Measurements from ENCODE around the gene PCNX4. TPM values are rescaled to one million over a fixed set of nuclear protein-coding genes. Genes with fewer than 3 reads are reported as not detected.

PCNX4 gene
- total and polyA plus RNA-seq, 2 experiments from 2014 or later = 22.9 to 77.5 TPM

DNA sequence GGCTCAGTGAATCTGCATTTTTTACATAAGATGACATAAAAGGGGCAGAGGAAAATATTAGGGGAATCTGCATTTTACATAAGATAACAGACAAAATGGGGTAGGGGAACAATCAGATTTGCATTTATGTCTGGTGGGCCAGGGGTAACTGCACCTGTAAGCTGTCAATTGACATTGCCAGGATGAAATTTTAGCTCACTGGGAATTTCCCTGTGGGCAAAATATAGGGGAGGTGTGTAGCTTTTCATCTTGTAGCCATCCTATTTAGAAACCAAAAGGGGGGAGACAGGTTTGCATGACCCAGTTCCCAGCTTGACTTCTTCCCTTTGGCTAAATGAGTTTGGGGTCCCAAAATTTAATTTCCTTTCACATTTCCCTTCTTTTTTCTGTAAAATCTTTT, 3.5 kb downstream of the PCNX4 start:
- DNase-seq (ENCODE audit: low spot score) = no peak
- peak overlapping the region; percentile 73 for H3K4me3 ChIP-seq

More for the DNA sequence above, 3.5 kb downstream of the PCNX4 start:
- H3K27me3 ChIP-seq (ENCODE audit: insufficient read depth) = no peaks in the 10 kb centered on the region
- peaks cover 26% of the 10 kb centered on the region for H3K4me1 ChIP-seq (ENCODE audit: insufficient read depth)
- H3K79me2 ChIP-seq (replicated peaks; ENCODE audit: insufficient read depth) = peaks cover 77% of the 10 kb centered on the region
- H2AFZ ChIP-seq = no peak overlapping the region
- no peaks in the 10 kb centered on the region; the same call in 1 of the 2 replicates for H3K36me3 ChIP-seq (ENCODE audit: insufficient read depth)
- no peaks in the 10 kb centered on the region for H3K27me3 Mint-ChIP-seq (ENCODE audit: insufficient read depth, low read depth, poor library complexity)
- H3K9me3 Mint-ChIP-seq = no peaks in the 10 kb centered on the region
- TF ChIP-seq, protein P1, sequence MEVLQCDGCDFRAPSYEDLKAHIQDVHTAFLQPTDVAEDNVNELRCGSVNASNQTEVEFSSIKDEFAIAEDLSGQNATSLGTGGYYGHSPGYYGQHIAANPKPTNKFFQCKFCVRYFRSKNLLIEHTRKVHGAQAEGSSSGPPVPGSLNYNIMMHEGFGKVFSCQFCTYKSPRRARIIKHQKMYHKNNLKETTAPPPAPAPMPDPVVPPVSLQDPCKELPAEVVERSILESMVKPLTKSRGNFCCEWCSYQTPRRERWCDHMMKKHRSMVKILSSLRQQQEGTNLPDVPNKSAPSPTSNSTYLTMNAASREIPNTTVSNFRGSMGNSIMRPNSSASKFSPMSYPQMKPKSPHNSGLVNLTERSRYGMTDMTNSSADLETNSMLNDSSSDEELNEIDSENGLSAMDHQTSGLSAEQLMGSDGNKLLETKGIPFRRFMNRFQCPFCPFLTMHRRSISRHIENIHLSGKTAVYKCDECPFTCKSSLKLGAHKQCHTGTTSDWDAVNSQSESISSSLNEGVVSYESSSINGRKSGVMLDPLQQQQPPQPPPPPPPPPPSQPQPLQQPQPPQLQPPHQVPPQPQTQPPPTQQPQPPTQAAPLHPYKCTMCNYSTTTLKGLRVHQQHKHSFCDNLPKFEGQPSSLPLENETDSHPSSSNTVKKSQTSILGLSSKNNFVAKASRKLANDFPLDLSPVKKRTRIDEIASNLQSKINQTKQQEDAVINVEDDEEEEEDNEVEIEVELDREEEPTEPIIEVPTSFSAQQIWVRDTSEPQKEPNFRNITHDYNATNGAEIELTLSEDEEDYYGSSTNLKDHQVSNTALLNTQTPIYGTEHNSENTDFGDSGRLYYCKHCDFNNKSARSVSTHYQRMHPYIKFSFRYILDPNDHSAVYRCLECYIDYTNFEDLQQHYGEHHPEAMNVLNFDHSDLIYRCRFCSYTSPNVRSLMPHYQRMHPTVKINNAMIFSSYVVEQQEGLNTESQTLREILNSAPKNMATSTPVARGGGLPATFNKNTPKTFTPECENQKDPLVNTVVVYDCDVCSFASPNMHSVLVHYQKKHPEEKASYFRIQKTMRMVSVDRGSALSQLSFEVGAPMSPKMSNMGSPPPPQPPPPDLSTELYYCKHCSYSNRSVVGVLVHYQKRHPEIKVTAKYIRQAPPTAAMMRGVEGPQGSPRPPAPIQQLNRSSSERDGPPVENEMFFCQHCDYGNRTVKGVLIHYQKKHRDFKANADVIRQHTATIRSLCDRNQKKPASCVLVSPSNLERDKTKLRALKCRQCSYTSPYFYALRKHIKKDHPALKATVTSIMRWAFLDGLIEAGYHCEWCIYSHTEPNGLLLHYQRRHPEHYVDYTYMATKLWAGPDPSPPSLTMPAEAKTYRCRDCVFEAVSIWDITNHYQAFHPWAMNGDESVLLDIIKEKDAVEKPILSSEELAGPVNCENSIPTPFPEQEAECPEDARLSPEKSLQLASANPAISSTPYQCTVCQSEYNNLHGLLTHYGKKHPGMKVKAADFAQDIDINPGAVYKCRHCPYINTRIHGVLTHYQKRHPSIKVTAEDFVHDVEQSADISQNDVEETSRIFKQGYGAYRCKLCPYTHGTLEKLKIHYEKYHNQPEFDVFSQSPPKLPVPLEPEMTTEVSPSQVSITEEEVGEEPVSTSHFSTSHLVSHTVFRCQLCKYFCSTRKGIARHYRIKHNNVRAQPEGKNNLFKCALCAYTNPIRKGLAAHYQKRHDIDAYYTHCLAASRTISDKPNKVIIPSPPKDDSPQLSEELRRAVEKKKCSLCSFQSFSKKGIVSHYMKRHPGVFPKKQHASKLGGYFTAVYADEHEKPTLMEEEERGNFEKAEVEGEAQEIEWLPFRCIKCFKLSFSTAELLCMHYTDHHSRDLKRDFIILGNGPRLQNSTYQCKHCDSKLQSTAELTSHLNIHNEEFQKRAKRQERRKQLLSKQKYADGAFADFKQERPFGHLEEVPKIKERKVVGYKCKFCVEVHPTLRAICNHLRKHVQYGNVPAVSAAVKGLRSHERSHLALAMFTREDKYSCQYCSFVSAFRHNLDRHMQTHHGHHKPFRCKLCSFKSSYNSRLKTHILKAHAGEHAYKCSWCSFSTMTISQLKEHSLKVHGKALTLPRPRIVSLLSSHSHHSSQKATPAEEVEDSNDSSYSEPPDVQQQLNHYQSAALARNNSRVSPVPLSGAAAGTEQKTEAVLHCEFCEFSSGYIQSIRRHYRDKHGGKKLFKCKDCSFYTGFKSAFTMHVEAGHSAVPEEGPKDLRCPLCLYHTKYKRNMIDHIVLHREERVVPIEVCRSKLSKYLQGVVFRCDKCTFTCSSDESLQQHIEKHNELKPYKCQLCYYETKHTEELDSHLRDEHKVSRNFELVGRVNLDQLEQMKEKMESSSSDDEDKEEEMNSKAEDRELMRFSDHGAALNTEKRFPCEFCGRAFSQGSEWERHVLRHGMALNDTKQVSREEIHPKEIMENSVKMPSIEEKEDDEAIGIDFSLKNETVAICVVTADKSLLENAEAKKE (CRISPR knock-in tag; IDR thresholded peaks at IDR 0.05) = no peak
- TF ChIP-seq ZNF331 (CRISPR knock-in tag; IDR thresholded peaks at IDR 0.05; ENCODE audit: low read depth) = no peak
- no peak for TF ChIP-seq CREB1 (CRISPR knock-in tag; IDR thresholded peaks at IDR 0.05; ENCODE audit: low read depth)
- TF ChIP-seq JUNB (IDR thresholded peaks at IDR 0.05; ENCODE audit: unreplicated experiment) = no peak
- no peak for TF ChIP-seq EZH2phosphoT487 (IDR thresholded peaks at IDR 0.05; ENCODE audit: unreplicated experiment)
- TF ChIP-seq, protein P2, sequence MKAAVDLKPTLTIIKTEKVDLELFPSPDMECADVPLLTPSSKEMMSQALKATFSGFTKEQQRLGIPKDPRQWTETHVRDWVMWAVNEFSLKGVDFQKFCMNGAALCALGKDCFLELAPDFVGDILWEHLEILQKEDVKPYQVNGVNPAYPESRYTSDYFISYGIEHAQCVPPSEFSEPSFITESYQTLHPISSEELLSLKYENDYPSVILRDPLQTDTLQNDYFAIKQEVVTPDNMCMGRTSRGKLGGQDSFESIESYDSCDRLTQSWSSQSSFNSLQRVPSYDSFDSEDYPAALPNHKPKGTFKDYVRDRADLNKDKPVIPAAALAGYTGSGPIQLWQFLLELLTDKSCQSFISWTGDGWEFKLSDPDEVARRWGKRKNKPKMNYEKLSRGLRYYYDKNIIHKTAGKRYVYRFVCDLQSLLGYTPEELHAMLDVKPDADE (IDR thresholded peaks at IDR 0.05) = no peak
- no peak for TF ChIP-seq NANOG (IDR thresholded peaks at IDR 0.05; ENCODE audit: borderline replicate concordance)
- TF ChIP-seq EZH2 (IDR thresholded peaks at IDR 0.05; ENCODE audit: low read depth, unreplicated experiment) = no peak
- TF ChIP-seq, protein P3, sequence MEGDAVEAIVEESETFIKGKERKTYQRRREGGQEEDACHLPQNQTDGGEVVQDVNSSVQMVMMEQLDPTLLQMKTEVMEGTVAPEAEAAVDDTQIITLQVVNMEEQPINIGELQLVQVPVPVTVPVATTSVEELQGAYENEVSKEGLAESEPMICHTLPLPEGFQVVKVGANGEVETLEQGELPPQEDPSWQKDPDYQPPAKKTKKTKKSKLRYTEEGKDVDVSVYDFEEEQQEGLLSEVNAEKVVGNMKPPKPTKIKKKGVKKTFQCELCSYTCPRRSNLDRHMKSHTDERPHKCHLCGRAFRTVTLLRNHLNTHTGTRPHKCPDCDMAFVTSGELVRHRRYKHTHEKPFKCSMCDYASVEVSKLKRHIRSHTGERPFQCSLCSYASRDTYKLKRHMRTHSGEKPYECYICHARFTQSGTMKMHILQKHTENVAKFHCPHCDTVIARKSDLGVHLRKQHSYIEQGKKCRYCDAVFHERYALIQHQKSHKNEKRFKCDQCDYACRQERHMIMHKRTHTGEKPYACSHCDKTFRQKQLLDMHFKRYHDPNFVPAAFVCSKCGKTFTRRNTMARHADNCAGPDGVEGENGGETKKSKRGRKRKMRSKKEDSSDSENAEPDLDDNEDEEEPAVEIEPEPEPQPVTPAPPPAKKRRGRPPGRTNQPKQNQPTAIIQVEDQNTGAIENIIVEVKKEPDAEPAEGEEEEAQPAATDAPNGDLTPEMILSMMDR (conservative IDR thresholded peaks at IDR 0.05; ENCODE audit: low read depth in 2 of 2) = no peak
- no peak for TF ChIP-seq ZNF114 (CRISPR knock-in tag; IDR thresholded peaks at IDR 0.05)
- TF ChIP-seq, protein P4, sequence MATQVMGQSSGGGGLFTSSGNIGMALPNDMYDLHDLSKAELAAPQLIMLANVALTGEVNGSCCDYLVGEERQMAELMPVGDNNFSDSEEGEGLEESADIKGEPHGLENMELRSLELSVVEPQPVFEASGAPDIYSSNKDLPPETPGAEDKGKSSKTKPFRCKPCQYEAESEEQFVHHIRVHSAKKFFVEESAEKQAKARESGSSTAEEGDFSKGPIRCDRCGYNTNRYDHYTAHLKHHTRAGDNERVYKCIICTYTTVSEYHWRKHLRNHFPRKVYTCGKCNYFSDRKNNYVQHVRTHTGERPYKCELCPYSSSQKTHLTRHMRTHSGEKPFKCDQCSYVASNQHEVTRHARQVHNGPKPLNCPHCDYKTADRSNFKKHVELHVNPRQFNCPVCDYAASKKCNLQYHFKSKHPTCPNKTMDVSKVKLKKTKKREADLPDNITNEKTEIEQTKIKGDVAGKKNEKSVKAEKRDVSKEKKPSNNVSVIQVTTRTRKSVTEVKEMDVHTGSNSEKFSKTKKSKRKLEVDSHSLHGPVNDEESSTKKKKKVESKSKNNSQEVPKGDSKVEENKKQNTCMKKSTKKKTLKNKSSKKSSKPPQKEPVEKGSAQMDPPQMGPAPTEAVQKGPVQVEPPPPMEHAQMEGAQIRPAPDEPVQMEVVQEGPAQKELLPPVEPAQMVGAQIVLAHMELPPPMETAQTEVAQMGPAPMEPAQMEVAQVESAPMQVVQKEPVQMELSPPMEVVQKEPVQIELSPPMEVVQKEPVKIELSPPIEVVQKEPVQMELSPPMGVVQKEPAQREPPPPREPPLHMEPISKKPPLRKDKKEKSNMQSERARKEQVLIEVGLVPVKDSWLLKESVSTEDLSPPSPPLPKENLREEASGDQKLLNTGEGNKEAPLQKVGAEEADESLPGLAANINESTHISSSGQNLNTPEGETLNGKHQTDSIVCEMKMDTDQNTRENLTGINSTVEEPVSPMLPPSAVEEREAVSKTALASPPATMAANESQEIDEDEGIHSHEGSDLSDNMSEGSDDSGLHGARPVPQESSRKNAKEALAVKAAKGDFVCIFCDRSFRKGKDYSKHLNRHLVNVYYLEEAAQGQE (IDR thresholded peaks at IDR 0.05; ENCODE audit: unreplicated experiment) = no peak
- no peak for TF ChIP-seq POLR2AphosphoS5 (IDR thresholded peaks at IDR 0.05; ENCODE audit: low read depth)
- TF ChIP-seq STAT1 (IDR thresholded peaks at IDR 0.05; ENCODE audit: unreplicated experiment) = no peak
- H4K20me1 ChIP-seq (replicated peaks; ENCODE audit: insufficient read depth) = 0 out of 2 replicates have a peak, but pooled peaks cover 5% of the 10 kb centered on the region
- no peaks in the 10 kb centered on the region for H3K9me2 ChIP-seq (ENCODE audit: insufficient read depth)
- H3F3A ChIP-seq (replicated peaks; ENCODE audit: low read depth) = 0 out of 2 replicates have a peak, but pooled peaks cover 6% of the 10 kb centered on the region
- no peak overlapping the region; the same call in 1 of the 2 replicates for H3K27ac Mint-ChIP-seq
- ATAC-seq = no peak
- H3K4me3 Mint-ChIP-seq = peak overlapping the region; percentile 39
- no peak overlapping the region for H3K27ac ChIP-seq (ENCODE audit: low read depth)
- H3K4me2 ChIP-seq = peak overlapping the region; percentile 81
- H3K4me1 Mint-ChIP-seq = peaks cover 33% of the 10 kb centered on the region
- H3K36me3 Mint-ChIP-seq (ENCODE audit: low read depth) = peaks cover 22% of the 10 kb centered on the region
